Measurements from ENCODE around the gene ARL14EP.

DNA sequence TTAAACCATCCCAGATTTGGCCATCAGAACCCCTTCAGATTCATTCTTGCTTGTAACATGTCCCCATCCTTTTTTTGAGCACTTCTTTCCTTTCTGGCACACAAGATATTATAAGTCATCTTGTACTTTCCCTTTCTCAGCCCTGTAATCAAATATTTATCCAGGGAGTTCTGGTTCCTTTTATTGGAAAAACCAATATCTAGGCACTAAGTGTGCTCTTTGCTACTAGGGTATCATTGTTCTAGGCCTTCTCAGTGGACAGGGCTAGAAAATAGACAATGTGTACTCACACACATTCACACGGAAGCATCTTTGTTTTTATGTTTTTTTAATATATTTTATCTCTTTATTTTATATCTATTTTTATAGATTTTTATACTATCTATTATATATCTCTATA lies 47.3 kb downstream of the ARL14EP start:
- TF ChIP-seq, protein P1, sequence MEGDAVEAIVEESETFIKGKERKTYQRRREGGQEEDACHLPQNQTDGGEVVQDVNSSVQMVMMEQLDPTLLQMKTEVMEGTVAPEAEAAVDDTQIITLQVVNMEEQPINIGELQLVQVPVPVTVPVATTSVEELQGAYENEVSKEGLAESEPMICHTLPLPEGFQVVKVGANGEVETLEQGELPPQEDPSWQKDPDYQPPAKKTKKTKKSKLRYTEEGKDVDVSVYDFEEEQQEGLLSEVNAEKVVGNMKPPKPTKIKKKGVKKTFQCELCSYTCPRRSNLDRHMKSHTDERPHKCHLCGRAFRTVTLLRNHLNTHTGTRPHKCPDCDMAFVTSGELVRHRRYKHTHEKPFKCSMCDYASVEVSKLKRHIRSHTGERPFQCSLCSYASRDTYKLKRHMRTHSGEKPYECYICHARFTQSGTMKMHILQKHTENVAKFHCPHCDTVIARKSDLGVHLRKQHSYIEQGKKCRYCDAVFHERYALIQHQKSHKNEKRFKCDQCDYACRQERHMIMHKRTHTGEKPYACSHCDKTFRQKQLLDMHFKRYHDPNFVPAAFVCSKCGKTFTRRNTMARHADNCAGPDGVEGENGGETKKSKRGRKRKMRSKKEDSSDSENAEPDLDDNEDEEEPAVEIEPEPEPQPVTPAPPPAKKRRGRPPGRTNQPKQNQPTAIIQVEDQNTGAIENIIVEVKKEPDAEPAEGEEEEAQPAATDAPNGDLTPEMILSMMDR (IDR thresholded peaks at IDR 0.05; ENCODE audit: insufficient read depth, low read length, poor library complexity, severe bottlenecking): no peak
- TF ChIP-seq EZH2phosphoT487 (conservative IDR thresholded peaks at IDR 0.05; ENCODE audit: low read length): no peak

Measured in SU-DHL-6 (cell line).